GM23248 (cell line): ENCODE results near the gene OR10G7.

Experiments used
- EZH2 ChIP-seq: fragments of 200-600 bp; sonication (generic); IDR thresholded peaks from 2 replicates; pipeline ENCODE4 v1.6.1; 2018; ENCODE audit warnings: antibody characterized with exemption, mild to moderate bottlenecking; ENCODE audit not compliant: insufficient read depth, poor library complexity, severe bottlenecking
- EZH2phosphoT487 ChIP-seq: fragments of 200-600 bp; sonication (generic); IDR thresholded peaks from 2 replicates; pipeline ENCODE4 v1.6.1; 2018; ENCODE audit warnings: antibody characterized with exemption, moderate library complexity, mild to moderate bottlenecking, low read depth; ENCODE audit not compliant: insufficient read depth

DNA sequence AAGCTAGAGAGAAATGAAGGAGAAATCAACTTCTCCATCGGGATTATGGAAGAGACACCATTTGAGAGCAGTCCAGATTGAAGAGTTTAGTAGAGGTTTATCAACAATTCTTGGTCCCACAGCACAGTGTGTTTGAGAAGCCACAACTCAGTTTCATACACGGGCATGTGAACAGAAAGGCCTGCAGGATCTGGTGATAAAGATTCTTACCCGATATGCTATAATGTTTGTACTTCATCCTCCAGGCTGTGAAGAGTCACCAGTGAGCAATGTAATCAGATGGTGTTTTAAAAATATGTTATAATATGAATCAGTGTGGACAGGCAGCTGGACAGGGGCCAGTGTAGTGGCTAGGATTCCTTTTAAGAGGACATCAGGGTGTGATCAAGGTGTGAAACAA lies 44.5 kb upstream of the OR10G7 start:
- TF ChIP-seq EZH2 = no peak
- no peak for TF ChIP-seq EZH2phosphoT487
